ENCODE results near the gene SERPINB5. TPM values are rescaled to one million over a fixed set of nuclear protein-coding genes. Genes with fewer than 3 reads are reported as not detected.

Gene SERPINB5
- total RNA-seq, 1 donor from 2014 or later, result not detected

GRCh38 chr18:63534615-63535014 lies 57.9 kb downstream of the SERPINB5 start:
- H3K27ac ChIP-seq (replicated peaks), result peak overlapping the region; percentile 54
- DNase-seq, result no peak
- intact Hi-C loops (cut with micrococcal nuclease), result no loop called here
- H3K4me3 ChIP-seq, result no peak overlapping the region
- no peaks in the 10 kb centered on the region for H3K4me1 ChIP-seq
- H3K36me3 ChIP-seq, result no peaks in the 10 kb centered on the region
- TF ChIP-seq CTCF (IDR thresholded peaks at IDR 0.05; ENCODE audit: borderline replicate concordance), result no peak
- peaks cover 7% of the 10 kb centered on the region for H3K9me3 ChIP-seq (replicated peaks)
- no peaks in the 10 kb centered on the region for H3K27me3 ChIP-seq (ENCODE audit: low read depth)

DNA sequence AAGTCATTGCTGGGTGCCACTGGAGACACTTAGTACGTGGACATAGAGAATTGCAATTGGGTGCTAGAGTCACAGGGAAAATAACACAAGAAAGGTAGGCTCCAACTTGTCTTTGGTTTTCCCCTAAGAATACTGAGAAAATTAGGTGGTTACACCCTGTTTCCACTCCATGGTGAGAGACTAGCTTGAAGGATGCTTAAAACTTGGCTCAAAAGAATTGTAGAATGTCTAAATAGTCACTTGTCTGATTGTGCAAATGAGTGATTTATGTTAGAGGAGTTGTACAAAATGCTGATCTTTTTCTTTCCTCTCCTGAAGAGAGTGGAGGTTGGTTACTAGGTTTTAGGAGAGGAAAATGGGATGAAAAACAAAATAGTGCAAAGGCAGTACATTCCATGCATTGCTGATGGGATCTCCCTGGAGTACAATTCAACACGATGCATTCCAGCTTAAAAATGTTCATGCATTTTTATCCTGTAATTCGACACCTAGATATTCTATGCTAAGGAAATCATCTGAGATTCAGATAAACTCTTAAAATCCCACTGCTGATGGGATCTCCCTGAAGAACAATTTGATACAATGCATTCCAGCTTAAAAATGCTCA lies 63.2 kb downstream of the SERPINB5 start:
- TF ChIP-seq CTCF (IDR thresholded peaks at IDR 0.05; ENCODE audit: borderline replicate concordance), result no peak
- H3K27ac ChIP-seq (replicated peaks), result no peak overlapping the region
- H3K27me3 ChIP-seq (ENCODE audit: low read depth), result no peaks in the 10 kb centered on the region
- DNase-seq, result no peak
- H3K4me1 ChIP-seq, result no peaks in the 10 kb centered on the region
- H3K36me3 ChIP-seq, result no peaks in the 10 kb centered on the region
- intact Hi-C loops (cut with micrococcal nuclease), result no loop called here
- peaks cover 7% of the 10 kb centered on the region for H3K9me3 ChIP-seq (replicated peaks)
- H3K4me3 ChIP-seq, result no peak overlapping the region

DNA sequence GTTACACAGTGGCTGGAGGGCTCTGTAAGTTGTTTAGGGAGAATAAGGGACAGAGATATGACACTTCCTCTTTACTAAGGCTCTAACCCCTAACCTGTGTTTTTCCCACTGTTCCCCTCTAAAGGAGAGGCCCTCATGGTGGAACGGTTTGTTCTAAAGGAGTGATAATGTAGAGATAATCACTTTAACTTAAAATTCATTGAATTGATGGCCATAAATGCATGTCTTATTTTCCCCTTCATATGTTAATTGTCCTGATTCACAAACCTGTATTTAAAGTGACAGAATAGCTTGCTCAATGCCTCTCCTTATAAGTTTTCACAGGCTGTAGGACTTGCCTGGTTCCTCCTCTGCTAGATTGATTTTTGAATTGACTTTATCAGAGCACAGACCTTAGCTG lies 65.3 kb downstream of the SERPINB5 start, which contains the start of gene SERPINB12:
Gene SERPINB12 (plus strand): TSS at position 301 of the 400 bp plus-strand sequence. CDS start 13,791 bp downstream, outside the sequence.
- Histone ChIP-seq H3K27me3 (ENCODE audit: low read depth) (no peaks in the 10 kb centered on the region), H3K36me3 (no peaks in the 10 kb centered on the region), H3K4me1 (no peaks in the 10 kb centered on the region), H3K4me3 (no peak within 1 kb of the TSS), H3K9me3 (replicated peaks) (peaks cover 2% of the 10 kb centered on the region), H3K27ac (replicated peaks) (no peak within 1 kb of the TSS)
- TF ChIP-seq CTCF (IDR thresholded peaks at IDR 0.05; ENCODE audit: borderline replicate concordance), result no peak
- intact Hi-C loops (cut with micrococcal nuclease), result no loop called here
- no peak for DNase-seq

DNA sequence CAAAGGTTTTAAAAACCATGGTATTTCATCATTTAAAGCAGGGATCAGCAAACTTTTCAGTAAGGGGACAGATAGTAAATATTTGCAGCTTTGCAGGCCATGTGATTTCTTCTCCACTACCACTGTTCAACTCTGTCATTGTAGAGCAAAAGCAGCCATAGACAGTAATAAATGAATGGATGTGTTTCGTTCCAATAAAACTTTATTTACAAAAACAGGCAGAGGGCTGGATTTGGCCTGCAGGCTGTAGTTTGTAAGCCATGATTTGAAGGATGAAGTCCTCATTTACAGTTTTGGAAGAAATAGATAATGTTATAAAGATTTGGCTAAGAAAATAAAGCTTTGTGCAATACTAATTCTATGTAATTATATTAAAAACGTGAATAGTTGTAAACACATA lies 67.3 kb downstream of the SERPINB5 start:
- Histone ChIP-seq H3K4me3 (no peak overlapping the region), H3K27me3 (ENCODE audit: low read depth) (no peaks in the 10 kb centered on the region), H3K36me3 (no peaks in the 10 kb centered on the region), H3K4me1 (no peaks in the 10 kb centered on the region), H3K27ac (replicated peaks) (no peak overlapping the region), H3K9me3 (replicated peaks) (no peaks in the 10 kb centered on the region)
- DNase-seq, result no peak
- intact Hi-C loops (cut with micrococcal nuclease), result no loop called here
- TF ChIP-seq CTCF (IDR thresholded peaks at IDR 0.05; ENCODE audit: borderline replicate concordance), result no peak

GRCh38 chr18:63545000-63545399 lies 68.2 kb downstream of the SERPINB5 start:
- H3K4me1 ChIP-seq, result no peaks in the 10 kb centered on the region
- H3K9me3 ChIP-seq (replicated peaks), result no peaks in the 10 kb centered on the region
- H3K27me3 ChIP-seq (ENCODE audit: low read depth), result no peaks in the 10 kb centered on the region
- no peak for DNase-seq
- no peak for TF ChIP-seq CTCF (IDR thresholded peaks at IDR 0.05; ENCODE audit: borderline replicate concordance)
- no peaks in the 10 kb centered on the region for H3K36me3 ChIP-seq
- H3K4me3 ChIP-seq, result no peak overlapping the region
- intact Hi-C loops (cut with micrococcal nuclease), result no loop called here
- no peak overlapping the region for H3K27ac ChIP-seq (replicated peaks)
